GM12878 (cell line): ENCODE measurements around the gene BMI1. TPM values are rescaled to one million over a fixed set of nuclear protein-coding genes. Genes with fewer than 3 reads are reported as not detected.

ENCODE experiments used
- ATAC-seq: fragments of 200-7000 bp; cut with Tn5 transposase; 3 replicates; pipeline ENCODE4 v1.9.1; 2020; ENCODE audit warnings: mild to moderate bottlenecking, moderate library complexity
- BruUV-seq: library from RNA; stranded (reverse); fragments of 400-500 nt; replicated peaks from 2 replicates; lab custom pipeline; 2021; lab: Mats Ljungman, UMichigan
- CTCF ChIA-PET: fragments of 300-600 bp; sonication (Branson Sonifier 250); formaldehyde crosslinking; extraction: SDS; loops from one replicate; lab custom pipeline; 2021; ENCODE audit warnings: inconsistent platforms; lab: Yijun Ruan, JAX
- POLR2A ChIA-PET: fragments of 350-600 bp; formaldehyde crosslinking; extraction: SDS; loops from one replicate; lab custom pipeline; 2021; ENCODE audit warnings: inconsistent platforms; lab: Charles Lee
- RAD21 ChIA-PET: fragments of 300-600 bp; sonication (Branson Sonifier 250); formaldehyde crosslinking; loops from one replicate; lab custom pipeline; 2023; ENCODE audit warnings: antibody characterized with exemption; ENCODE audit not compliant: unreplicated experiment; lab: Charles Lee
- SMC1A ChIA-PET: fragments of 300-600 bp; sonication (Branson Sonifier 250); formaldehyde crosslinking; loops from one replicate; lab custom pipeline; 2023; ENCODE audit not compliant: unreplicated experiment, uncharacterized antibody; lab: Charles Lee
- DNase-seq: peaks from one replicate; pipeline ENCODE4 v3.0.0-alpha.2; 2011; ENCODE audit warnings: low read depth, low spot score
- FAIRE-seq: peaks from 3 replicates; lab custom pipeline; 2011; peaks lifted over from hg19 to GRCh38; lab: Jason Lieb, UNC
- H2AFZ ChIP-seq: 2 replicates; pipeline ENCODE4 v1.6.0; 2011; ENCODE audit warnings: low read depth, low read length, control low read depth; ENCODE audit not compliant: control insufficient read depth
- H3K27ac ChIP-seq: 2 replicates; pipeline ENCODE4 v1.5.1; 2011; ENCODE audit warnings: control low read depth; ENCODE audit not compliant: control insufficient read depth, insufficient read depth
- H3K27me3 ChIP-seq, 2 experiments: replicated peaks in 1 of 2; 2 replicates each; pipeline versions ENCODE4 v1.6.0 to v1.6.1; 2011; ENCODE audit warnings: low read length in 1 of 2; ENCODE audit not compliant: control insufficient read depth in 2 of 2, insufficient read depth in 2 of 2
- H3K36me3 ChIP-seq, 2 experiments: 2 replicates each; pipeline ENCODE4 v1.5.1; 2011; ENCODE audit warnings: low read length in 1 of 2; ENCODE audit not compliant: control insufficient read depth in 2 of 2, insufficient read depth in 2 of 2
- H3K4me1 ChIP-seq: 2 replicates; pipeline ENCODE4 v1.6.1; 2011; ENCODE audit warnings: mild to moderate bottlenecking, low read length, moderate library complexity, mixed read lengths; ENCODE audit not compliant: control insufficient read depth, insufficient read depth
- H3K4me2 ChIP-seq: 2 replicates; pipeline ENCODE4 v1.6.0; 2011; ENCODE audit warnings: control low read depth; ENCODE audit not compliant: control insufficient read depth, insufficient read depth
- H3K4me3 ChIP-seq: fragments of 200-600 bp; sonication (generic); 2 replicates; pipeline ENCODE4 v1.5.1; 2016
- H3K79me2 ChIP-seq: 2 replicates; pipeline ENCODE4 v1.6.0; 2011; ENCODE audit warnings: low read length; ENCODE audit not compliant: control insufficient read depth, insufficient read depth
- H3K9ac ChIP-seq: 2 replicates; pipeline ENCODE4 v1.8.0; 2011; ENCODE audit warnings: low read length, control low read depth, mixed read lengths; ENCODE audit not compliant: control insufficient read depth, insufficient read depth
- H3K9me3 ChIP-seq: replicated peaks from 3 replicates; pipeline ENCODE4 v1.5.1; 2011; ENCODE audit warnings: mild to moderate bottlenecking, low read length; ENCODE audit not compliant: control insufficient read depth, insufficient read depth
- H4K20me1 ChIP-seq: 2 replicates; pipeline ENCODE4 v1.6.0; 2011; ENCODE audit not compliant: control insufficient read depth, insufficient read depth
- BACH1 ChIP-seq: fragments of 450-650 bp; IDR thresholded peaks from 2 replicates; pipeline ENCODE4 v1.6.1; 2017; ENCODE audit warnings: mild to moderate bottlenecking, borderline replicate concordance
- CBFB ChIP-seq: IDR thresholded peaks from 2 replicates; pipeline ENCODE4 v1.6.1; 2016; ENCODE audit warnings: antibody characterized with exemption, low read depth
- ETV6 ChIP-seq, 2 experiments: fragments of 450-650 bp in 1 of 2; IDR thresholded peaks in 1 of 2; conservative IDR thresholded peaks in 1 of 2; 2 replicates each; pipeline ENCODE4 v1.6.1; 2014; ENCODE audit warnings: antibody characterized with exemption in 1 of 2, borderline replicate concordance in 1 of 2, low read depth in 1 of 2, mild to moderate bottlenecking in 1 of 2, moderate library complexity in 1 of 2
- EZH2 ChIP-seq: IDR thresholded peaks from 2 replicates; pipeline ENCODE4 v1.6.1; 2012; ENCODE audit warnings: low read depth, mild to moderate bottlenecking, control low read depth, inconsistent platforms, low read length, borderline replicate concordance; ENCODE audit not compliant: control insufficient read depth
- FOS ChIP-seq: IDR thresholded peaks from 3 replicates; pipeline ENCODE4 v1.6.1; 2011; ENCODE audit warnings: borderline replicate concordance; ENCODE audit not compliant: insufficient read length; ENCODE audit errors: extremely low read depth
- FOXM1 ChIP-seq: IDR thresholded peaks from 2 replicates; pipeline ENCODE4 v1.6.1; 2012; ENCODE audit warnings: low read depth, mild to moderate bottlenecking, inconsistent platforms, low read length, moderate library complexity
- HDGF ChIP-seq: fragments of 450-650 bp; IDR thresholded peaks from 2 replicates; pipeline ENCODE4 v1.6.1; 2016; ENCODE audit warnings: antibody characterized with exemption
- JUNB ChIP-seq: IDR thresholded peaks from 2 replicates; pipeline ENCODE4 v1.6.1; 2016; ENCODE audit warnings: antibody characterized with exemption, mild to moderate bottlenecking
- JUND ChIP-seq: IDR thresholded peaks from 2 replicates; pipeline ENCODE4 v1.6.1; 2012; ENCODE audit warnings: low read depth, mild to moderate bottlenecking, low read length, improper control_type of control experiment, moderate library complexity
- MEF2A ChIP-seq: IDR thresholded peaks from 2 replicates; pipeline ENCODE4 v1.6.1; 2011; ENCODE audit warnings: low read depth, mild to moderate bottlenecking, low read length, moderate library complexity; ENCODE audit not compliant: insufficient read depth
- MTA2 ChIP-seq: fragments of 450-650 bp; IDR thresholded peaks from 2 replicates; pipeline ENCODE4 v1.6.1; 2016; ENCODE audit warnings: low read depth, mild to moderate bottlenecking, moderate library complexity
- MXI1 ChIP-seq: fragments of 150-350 bp; IDR thresholded peaks from 2 replicates; pipeline ENCODE4 v1.6.1; 2011; ENCODE audit warnings: low read depth, mild to moderate bottlenecking, inconsistent platforms, low read length, improper control_type of control experiment
- NFXL1 ChIP-seq: fragments of 450-650 bp; IDR thresholded peaks from 2 replicates; pipeline ENCODE4 v1.6.1; 2017; ENCODE audit warnings: antibody characterized with exemption, mild to moderate bottlenecking, borderline replicate concordance
- RAD21 ChIP-seq: IDR thresholded peaks from 2 replicates; pipeline ENCODE4 v1.6.1; 2011; ENCODE audit warnings: mild to moderate bottlenecking, low read depth, low read length, moderate library complexity; ENCODE audit not compliant: insufficient read depth
- RCOR1 ChIP-seq: conservative IDR thresholded peaks from 2 replicates; pipeline ENCODE4 v1.6.1; 2012; ENCODE audit warnings: low read depth, low read length, improper control_type of control experiment
- SPI1 ChIP-seq: IDR thresholded peaks from 2 replicates; pipeline ENCODE4 v1.6.1; 2011; ENCODE audit warnings: low read depth, mild to moderate bottlenecking, low read length, moderate library complexity, borderline replicate concordance; ENCODE audit not compliant: insufficient read depth
- TCF7 ChIP-seq: IDR thresholded peaks from 2 replicates; pipeline ENCODE4 v1.6.1; 2014; ENCODE audit warnings: antibody characterized with exemption, borderline replicate concordance
- WGBS: methylation state at CpG from one replicate; pipeline ENCODE4 v1.1.6; 2016; ENCODE audit warnings: low lambda C conversion rate; ENCODE audit not compliant: insufficient replicate concordance, insufficient coverage; ENCODE audit errors: missing lambda C conversion rate; 5-methylcytosine and 5-hydroxymethylcytosine counted together
- in situ Hi-C: fragments of 300-500 bp; cut with MboI; formaldehyde crosslinking; loops from 9 replicates; pipeline ENCODE4 v1.14.3; 2018; ENCODE audit warnings: mixed read lengths
- intact Hi-C: fragments of 100-400 bp; cut with micrococcal nuclease; formaldehyde crosslinking; loops from one replicate; pipeline ENCODE4 v1.14.2; 2022; ENCODE audit not compliant: unreplicated experiment
- polyA plus RNA-seq, 11 experiments: library from polyadenylated mRNA; depleted of rRNA in 4 of 11; unstranded in 6 of 11; stranded (reverse) in 5 of 11; fragments of >200 nt; fragmentation: Nextera tagmentation in 4 of 11; fragmentation: Illumina TruSeq in 1 of 11; extraction: Ambion mirVana in 4 of 11; extraction: Trizol in 1 of 11; gene quantifications; 1 replicate in 1 of 11; 2 replicates in 10 of 11; pipeline versions ENCODE4 v1.2.1 to v1.2.3, GENCODE V29; 2011 to 2016; ENCODE audit warnings: inconsistent platforms in 2 of 11, missing spikeins in 2 of 11, low read depth in 1 of 11
- total RNA-seq, 4 experiments: library from RNA; depleted of rRNA in 3 of 4; stranded (reverse); fragments of >200 nt in 3 of 4; fragmentation: Illumina TruSeq in 1 of 4; extraction: Trizol in 1 of 4; gene quantifications; 2 replicates each; pipeline versions ENCODE4 v1.2.1 to v1.2.3, GENCODE V29; 2013 to 2021
- TF ChIP-seq, protein P1 (sequence below): fragments of 450-650 bp; IDR thresholded peaks from 2 replicates; pipeline ENCODE4 v1.6.1; 2018; ENCODE audit warnings: borderline replicate concordance, mild to moderate bottlenecking; ENCODE audit not compliant: partially characterized antibody
- TF ChIP-seq, protein P2 (sequence below): fragments of 450-650 bp; conservative IDR thresholded peaks from 2 replicates; pipeline ENCODE4 v1.6.1; 2017; ENCODE audit warnings: mild to moderate bottlenecking, moderate library complexity
- TF ChIP-seq, protein P3 (sequence below): fragments of 450-650 bp; IDR thresholded peaks from 2 replicates; pipeline ENCODE4 v1.6.1; 2016; ENCODE audit warnings: mild to moderate bottlenecking

Gene BMI1
- total and polyA plus RNA-seq, 10 of the 15 experiments (the other 5 are each of a cell fraction or from before 2014, with no cell fraction given), result 8.0 to 49.7 (median 25.8) TPM

DNA sequence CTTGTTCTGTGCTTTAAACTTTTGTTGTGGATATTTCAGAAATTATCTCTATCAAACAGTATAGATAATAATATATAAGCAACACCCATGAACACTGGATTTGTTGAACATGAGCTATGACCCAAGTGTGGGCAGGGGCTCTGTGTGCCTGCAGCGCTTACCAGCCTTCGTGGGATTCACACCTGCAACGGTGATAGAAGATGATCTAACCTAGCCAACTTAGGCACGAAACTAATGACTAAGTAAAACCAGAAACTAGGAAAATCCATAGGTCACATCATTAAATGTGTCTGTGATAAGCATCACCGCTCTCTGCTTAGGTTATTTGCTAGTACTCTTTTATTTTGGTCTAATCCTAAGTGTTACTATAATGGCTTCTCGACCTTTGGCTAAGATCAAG is 42.4 kb downstream of the BMI1 start:
- no peaks in the 10 kb centered on the region for H3K36me3 ChIP-seq
- no peak overlapping the region for H3K27ac ChIP-seq
- H3K4me1 ChIP-seq, result peaks cover 11% of the 10 kb centered on the region
- WGBS, result 83% methylated on average over 6 of the region's 6 CpGs
- no peak overlapping the region for H2AFZ ChIP-seq
- H4K20me1 ChIP-seq, result no peaks in the 10 kb centered on the region
- DNase-seq (no peak), ATAC-seq (0 out of 3 replicates have a peak, but pooled peaks have one; percentile 12), FAIRE-seq (no peak)
- H3K4me3 ChIP-seq, result no peak overlapping the region
- in situ Hi-C loops, result no loop called here
- H3K9ac ChIP-seq, result no peak overlapping the region
- ChIA-PET POLR2A (no interaction called here), SMC1A (no interaction called here), CTCF (interaction anchor here (0.9 kb wide), 1 partner anchor 24 kb away, joined by 3 read pairs; no protein-coding TSS in a partner anchor), RAD21 (no interaction called here)
- no peak overlapping the region for H3K4me2 ChIP-seq
- intact Hi-C loops, result no loop called here
- no TSS peak for BruUV-seq
- TF ChIP-seq SPI1, result no peak
- TF ChIP-seq EZH2, result no peak
- TF ChIP-seq FOXM1, result no peak
- TF ChIP-seq ETV6 (conservative IDR thresholded peaks at IDR 0.05 in 1 of 2, IDR thresholded peaks at IDR 0.05 in 1 of 2; ENCODE audit: borderline replicate concordance in 1 of 2, low read depth in 1 of 2), result no peak
- no peak for TF ChIP-seq MXI1
- no peak for TF ChIP-seq HDGF
- no peak for TF ChIP-seq CBFB
- TF ChIP-seq, protein P1, sequence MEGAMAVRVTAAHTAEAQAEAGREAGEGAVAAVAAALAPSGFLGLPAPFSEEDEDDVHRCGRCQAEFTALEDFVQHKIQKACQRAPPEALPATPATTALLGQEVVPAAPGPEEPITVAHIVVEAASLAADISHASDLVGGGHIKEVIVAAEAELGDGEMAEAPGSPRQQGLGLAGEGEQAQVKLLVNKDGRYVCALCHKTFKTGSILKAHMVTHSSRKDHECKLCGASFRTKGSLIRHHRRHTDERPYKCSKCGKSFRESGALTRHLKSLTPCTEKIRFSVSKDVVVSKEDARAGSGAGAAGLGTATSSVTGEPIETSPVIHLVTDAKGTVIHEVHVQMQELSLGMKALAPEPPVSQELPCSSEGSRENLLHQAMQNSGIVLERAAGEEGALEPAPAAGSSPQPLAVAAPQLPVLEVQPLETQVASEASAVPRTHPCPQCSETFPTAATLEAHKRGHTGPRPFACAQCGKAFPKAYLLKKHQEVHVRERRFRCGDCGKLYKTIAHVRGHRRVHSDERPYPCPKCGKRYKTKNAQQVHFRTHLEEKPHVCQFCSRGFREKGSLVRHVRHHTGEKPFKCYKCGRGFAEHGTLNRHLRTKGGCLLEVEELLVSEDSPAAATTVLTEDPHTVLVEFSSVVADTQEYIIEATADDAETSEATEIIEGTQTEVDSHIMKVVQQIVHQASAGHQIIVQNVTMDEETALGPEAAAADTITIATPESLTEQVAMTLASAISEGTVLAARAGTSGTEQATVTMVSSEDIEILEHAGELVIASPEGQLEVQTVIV, result no peak
- no peak for TF ChIP-seq NFXL1
- TF ChIP-seq MEF2A, result no peak
- TF ChIP-seq BACH1, result no peak
- no peak for TF ChIP-seq MTA2
- no peak for TF ChIP-seq FOS
- TF ChIP-seq JUND, result no peak
- TF ChIP-seq TCF7, result no peak
- TF ChIP-seq, protein P2, sequence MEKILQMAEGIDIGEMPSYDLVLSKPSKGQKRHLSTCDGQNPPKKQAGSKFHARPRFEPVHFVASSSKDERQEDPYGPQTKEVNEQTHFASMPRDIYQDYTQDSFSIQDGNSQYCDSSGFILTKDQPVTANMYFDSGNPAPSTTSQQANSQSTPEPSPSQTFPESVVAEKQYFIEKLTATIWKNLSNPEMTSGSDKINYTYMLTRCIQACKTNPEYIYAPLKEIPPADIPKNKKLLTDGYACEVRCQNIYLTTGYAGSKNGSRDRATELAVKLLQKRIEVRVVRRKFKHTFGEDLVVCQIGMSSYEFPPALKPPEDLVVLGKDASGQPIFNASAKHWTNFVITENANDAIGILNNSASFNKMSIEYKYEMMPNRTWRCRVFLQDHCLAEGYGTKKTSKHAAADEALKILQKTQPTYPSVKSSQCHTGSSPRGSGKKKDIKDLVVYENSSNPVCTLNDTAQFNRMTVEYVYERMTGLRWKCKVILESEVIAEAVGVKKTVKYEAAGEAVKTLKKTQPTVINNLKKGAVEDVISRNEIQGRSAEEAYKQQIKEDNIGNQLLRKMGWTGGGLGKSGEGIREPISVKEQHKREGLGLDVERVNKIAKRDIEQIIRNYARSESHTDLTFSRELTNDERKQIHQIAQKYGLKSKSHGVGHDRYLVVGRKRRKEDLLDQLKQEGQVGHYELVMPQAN, result no peak
- TF ChIP-seq, protein P3, sequence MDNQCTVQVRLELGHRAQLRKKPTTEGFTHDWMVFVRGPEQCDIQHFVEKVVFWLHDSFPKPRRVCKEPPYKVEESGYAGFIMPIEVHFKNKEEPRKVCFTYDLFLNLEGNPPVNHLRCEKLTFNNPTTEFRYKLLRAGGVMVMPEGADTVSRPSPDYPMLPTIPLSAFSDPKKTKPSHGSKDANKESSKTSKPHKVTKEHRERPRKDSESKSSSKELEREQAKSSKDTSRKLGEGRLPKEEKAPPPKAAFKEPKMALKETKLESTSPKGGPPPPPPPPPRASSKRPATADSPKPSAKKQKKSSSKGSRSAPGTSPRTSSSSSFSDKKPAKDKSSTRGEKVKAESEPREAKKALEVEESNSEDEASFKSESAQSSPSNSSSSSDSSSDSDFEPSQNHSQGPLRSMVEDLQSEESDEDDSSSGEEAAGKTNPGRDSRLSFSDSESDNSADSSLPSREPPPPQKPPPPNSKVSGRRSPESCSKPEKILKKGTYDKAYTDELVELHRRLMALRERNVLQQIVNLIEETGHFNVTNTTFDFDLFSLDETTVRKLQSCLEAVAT, result no peak
- no peak for TF ChIP-seq RCOR1
- no peak for TF ChIP-seq JUNB
- no peak for TF ChIP-seq RAD21
- H3K27me3 ChIP-seq, result no peaks in the 10 kb centered on the region
- no peaks in the 10 kb centered on the region for H3K9me3 ChIP-seq
- H3K79me2 ChIP-seq, result no peaks in the 10 kb centered on the region
